COR-L47 (cell line): ENCODE data around the gene LHFPL3.
"Not testable (repeated sequence)": the region's sequence is repeated elsewhere in the genome, so short reads cannot be mapped to it uniquely, and the experiment has no call there.

Experiments
- DNase-seq: peaks from one replicate; lab custom pipeline; 2025; lab: John Stamatoyannopoulos, UW

The LHFPL3 gene

DNA sequence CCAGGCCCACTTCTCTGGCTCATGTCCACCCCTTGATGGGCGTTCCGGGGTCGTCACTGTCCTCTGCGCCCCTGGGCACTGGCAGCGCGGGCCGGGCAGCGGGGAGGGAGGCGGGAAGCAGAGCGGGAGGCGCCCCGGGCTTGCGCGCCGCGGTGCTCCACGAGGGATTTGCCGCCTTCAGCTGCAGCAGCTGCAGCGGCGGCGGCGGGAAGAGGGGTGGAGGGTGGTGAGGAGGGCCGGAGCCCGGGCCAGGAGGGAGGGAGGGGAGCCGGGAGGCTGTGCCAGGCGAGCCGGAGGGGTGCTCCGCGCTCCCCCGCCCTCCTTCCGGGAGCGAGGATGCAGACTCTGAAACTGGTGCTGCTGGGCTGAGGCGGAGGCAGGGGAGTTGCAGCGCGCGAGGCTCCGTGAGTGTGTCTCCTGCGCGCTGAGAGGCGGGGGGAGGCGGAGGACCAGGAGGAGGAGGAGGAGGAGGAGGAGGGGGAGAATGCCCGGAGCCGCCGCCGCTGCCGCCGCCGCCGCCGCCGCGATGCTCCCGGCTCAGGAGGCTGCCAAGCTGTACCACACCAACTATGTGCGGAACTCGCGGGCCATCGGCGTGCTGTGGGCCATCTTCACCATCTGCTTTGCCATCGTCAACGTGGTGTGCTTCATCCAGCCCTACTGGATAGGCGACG is at the start of gene LHFPL3:
Gene LHFPL3, plus strand, starts transcription at position 308 of the 674 bp plus-strand sequence.
- DNase-seq, result peak; percentile 48

GRCh38 chr7:104281685-104282084 is 46.7 kb upstream of the LHFPL3 start:
- not testable (repeated sequence) for DNase-seq

- DNase-seq, result no peak
These were observed 41.6 kb upstream of the LHFPL3 start for GRCh38 chr7:104286839-104287238.

DNA sequence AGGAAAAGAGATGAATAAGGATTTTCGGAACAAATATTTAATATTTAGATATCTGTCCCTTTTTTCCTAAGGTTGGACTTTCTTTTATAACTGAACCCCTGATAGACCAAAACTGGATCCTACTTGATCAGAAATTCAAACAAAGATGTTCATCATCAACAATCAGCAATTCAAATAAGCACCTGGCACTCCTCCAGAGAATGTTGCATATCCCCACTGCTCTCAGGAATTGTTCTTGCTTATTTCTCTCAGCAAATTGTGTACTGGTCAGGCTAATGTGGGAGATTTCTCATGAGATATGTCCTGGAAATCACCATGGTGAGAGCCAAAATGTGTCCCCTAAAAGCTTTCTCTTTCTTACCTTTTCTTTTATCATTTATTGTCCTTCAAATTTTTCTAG is 40.3 kb upstream of the LHFPL3 start:
- DNase-seq, result no peak

DNA sequence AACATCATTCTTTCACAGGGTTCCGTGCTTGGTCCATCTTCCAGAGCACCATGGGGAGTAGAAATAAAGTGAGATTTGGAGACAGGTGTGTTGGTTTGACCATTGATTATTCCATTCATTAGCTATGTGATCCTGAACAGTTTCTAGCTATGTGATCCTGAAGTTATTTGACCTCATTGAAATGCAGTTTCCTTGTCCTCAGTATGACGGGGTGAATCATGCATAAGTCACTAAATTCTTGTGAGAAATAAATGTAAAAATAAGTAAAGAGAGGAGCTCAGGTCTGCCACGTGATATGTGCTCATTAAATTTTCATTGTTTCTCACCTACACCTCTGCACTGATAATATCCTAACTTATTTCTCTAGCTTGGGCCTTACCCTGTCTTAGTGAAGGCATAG is 34.1 kb upstream of the LHFPL3 start:
- DNase-seq, result no peak

GRCh38 chr7:104296266-104296665 is 32.1 kb upstream of the LHFPL3 start:
- DNase-seq, result no peak

GRCh38 chr7:104296900-104297299 is 31.5 kb upstream of the LHFPL3 start:
- no peak for DNase-seq

DNA sequence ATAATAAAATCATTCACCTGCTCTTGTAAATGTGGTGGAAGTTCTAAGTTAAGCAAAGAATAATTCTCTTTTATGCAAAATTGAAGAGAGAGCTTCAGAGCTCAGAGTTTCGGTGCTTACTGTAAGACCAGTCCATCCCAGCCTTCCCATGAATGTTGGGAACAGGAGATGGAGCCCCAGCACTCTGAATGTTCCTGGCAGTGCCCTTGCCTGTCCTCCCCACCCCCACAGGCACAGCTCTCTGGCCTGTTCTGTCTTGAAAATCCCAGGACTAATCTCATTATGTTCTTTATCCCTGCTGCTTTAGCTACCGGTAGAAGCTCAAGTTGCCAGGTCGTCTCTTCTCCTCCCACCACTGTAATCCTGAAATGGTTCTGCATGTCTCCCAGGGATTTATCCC is 29.1 kb upstream of the LHFPL3 start:
- DNase-seq, result no peak

- DNase-seq, result no peak
These were observed 28.6 kb upstream of the LHFPL3 start for GRCh38 chr7:104299777-104300176.

DNA sequence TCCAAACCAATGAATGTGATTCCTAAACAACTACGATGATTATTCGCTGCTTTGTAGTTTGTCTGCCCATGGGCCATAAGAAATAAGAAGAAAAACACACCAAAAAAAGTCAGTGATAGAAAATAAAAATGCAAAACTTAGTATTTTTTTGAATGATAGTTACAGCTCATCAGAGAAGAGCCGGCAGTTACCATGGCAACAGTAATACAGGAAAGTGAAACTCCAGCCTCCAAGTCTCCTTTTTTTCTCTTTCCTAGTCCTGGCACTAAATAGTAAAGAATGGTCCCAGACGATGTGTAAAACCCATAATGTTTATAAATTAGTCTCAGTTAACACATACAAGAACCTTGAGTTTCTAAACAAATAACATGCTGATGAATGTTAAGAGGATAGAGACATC is 21.6 kb upstream of the LHFPL3 start:
- DNase-seq, result no peak

DNA sequence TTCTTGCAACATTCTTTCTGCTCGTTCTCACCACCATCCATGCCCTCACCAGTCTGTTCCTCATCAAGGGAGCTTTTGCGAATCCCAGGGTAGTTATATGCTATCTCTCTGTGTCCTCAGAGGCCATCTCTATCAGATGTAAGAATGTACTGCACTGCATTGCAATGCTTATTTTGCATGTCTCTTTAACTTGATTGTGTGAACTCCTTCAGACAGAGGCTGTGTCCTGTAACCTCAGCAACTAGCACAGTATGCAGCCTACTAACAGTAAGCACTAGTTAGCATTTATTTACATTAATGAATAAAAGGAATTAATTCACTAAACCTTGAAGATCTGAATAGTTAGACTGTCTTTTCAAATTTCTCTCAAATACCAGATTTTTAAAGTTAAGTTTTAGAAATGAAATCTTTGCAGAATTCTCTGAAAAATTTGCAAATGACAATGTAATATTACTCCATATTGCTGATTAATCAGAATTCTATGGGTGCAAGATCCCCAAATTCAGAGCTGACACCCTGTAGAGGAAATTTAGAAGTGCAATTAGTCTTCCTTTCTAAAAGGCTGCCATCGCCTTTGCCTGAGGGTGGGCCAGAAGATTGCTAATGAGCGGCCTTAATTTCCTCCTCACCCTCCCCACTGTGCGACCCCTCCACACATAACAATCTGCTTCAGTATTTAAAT is 10.3 kb upstream of the LHFPL3 start:
- no peak for DNase-seq

GRCh38 chr7:104327534-104327933 is 869 bp upstream of the LHFPL3 start:
- DNase-seq, result no peak

DNA sequence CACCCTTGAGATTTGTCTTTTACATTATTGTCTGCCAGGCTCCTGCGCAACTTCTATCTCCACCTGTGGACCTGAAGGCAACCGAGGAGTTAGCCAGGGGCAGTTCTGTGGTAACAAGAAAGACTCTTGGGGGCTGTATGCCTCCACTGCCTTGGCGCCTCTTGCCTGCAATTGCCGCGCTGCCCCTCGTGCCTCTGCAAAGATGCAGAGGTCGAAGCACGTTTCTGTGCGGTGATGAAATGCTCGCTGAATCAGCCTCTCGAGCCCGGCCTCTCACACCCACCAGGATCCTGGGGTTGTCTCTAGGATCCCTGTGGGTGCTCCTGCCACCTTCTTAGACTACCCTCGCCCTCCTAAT is 486 bp upstream of the LHFPL3 start:
- no peak for DNase-seq

DNA sequence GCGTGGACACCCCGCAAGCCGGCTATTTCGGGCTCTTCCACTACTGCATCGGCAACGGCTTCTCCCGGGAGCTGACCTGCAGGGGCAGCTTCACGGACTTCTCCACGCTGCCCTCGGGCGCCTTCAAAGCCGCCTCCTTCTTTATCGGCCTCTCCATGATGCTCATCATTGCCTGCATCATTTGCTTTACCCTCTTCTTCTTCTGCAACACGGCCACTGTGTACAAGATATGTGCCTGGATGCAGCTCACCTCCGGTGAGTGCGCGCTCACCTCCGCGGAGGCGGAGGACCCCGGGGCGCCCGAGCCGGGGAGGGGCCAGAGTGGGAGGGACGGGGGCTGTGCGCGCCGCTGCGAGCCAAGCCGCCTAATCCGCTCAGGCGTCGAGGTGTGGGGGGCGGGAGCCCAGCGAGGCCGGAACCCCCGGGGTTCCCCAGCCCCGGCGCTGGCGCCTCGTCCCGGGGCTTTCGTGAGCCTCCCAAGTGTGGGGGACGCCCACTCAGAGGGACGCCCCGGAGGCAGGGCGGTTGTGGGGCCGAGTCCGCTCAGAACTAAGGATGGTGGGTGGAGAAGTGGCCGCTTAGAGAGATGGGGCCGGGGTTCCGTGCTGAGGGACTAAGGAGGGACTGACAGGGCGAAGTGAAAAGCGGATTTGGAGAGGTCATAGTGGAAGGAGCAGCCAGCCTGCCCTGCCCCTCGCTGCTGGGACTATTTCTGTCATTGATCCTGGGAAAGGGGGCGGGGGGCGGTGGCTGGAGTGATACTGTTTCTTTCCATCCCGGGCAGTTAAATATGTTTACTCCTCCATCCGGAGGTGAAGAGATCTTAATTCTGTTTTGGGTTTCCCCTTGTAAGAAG is 795 bp downstream of the LHFPL3 start:
- no peak for DNase-seq

DNA sequence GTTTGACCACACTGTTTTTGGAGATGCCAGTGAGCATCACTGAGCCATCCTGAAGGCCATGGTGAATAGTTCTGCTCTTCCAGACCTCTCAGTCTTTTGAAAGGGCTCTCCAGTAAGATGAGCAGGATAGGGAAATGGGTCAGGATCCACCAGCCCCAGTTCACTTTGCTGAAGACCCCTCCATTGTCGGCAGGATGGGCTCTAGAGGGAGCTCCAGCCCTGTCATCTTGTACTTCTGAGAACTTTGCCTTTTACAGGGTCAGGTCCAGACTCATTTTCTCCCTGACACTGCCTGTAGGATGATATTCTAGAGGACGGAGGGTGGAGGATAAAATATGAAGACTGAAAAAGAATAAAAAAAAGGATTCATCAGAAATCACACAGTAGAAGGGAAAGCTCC is 13.1 kb downstream of the LHFPL3 start:
- DNase-seq, result peak; percentile 25

GRCh38 chr7:104352736-104353135 is 24.3 kb downstream of the LHFPL3 start:
- DNase-seq, result no peak

DNA sequence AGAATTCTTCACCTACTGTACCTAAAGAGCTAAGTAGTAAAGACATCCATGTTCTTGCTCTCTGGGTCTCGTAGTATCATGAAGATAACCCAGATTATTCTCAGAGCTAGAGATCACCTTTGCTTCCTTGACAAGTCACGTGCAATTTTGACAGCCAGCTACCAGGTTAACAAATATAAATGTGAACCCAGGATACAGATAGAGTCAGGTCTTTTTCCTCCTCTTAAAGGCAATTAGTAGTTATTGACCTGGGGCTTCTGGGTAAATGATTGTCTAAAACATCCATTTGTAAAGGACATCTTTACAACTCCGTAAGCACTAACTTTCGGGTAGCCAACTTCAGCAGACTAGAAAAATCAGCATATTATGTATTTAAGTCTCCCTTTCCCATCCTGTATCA is 28.8 kb downstream of the LHFPL3 start:
- DNase-seq, result no peak

GRCh38 chr7:104358446-104359132 is 30.2 kb downstream of the LHFPL3 start:
- DNase-seq, result no peak

DNA sequence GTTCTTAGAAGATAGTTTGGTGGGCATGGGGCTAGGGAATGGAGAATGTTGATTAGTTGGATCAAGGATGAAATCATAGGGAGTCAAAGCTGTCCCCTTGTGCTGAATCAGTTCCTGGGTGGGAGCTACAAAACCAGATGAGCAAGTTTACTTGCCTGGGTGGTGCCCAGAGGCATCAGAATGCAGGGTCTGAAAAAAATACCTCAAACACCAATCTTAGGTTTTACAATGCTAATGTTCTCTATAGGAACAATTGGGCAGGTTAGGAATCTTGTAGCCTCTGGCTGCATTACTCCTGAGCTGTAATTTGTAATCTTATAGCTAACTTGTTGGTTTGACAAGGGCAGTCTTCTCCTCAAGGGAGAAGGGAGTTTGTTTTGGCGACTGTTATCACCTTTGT is 34.4 kb downstream of the LHFPL3 start:
- no peak for DNase-seq

DNA sequence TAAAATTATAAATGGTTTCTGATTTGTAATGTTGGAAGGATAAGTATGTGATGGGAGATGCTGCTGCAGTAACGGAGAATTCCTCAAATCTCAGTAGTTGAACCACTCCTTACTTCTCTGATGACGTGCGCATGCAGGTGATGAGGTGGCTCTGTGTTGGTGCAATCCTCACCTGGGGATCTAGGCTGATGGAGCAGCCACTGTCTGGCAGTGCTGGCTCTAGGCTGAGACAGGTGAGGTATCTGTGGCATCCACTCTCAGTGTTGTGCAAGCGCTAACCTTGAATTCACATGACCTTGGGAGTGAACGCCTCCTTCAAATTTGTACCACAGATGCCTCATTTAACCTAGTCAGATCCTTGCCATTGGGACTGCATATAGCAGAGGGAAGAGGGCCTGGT is 35.0 kb downstream of the LHFPL3 start:
- no peak for DNase-seq

DNA sequence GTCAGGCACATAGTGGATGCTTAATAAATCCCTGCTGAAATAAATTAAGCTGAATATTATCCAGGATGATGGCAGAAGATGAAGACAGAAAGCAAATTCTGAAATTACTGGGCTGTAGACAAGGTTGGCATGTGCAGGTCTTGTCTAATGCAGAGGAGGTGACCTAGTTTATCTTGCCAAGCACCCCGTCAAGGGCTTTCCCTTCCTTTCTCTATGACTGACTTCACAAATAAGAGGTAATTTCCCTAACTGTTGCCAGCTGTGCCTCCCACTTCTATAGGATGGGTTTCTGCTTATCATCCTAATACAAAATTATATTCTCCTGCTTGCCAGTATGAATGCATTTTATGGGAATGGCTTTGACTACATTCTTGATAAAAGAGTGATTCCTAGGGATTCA is 38.0 kb downstream of the LHFPL3 start:
- no peak for DNase-seq

DNA sequence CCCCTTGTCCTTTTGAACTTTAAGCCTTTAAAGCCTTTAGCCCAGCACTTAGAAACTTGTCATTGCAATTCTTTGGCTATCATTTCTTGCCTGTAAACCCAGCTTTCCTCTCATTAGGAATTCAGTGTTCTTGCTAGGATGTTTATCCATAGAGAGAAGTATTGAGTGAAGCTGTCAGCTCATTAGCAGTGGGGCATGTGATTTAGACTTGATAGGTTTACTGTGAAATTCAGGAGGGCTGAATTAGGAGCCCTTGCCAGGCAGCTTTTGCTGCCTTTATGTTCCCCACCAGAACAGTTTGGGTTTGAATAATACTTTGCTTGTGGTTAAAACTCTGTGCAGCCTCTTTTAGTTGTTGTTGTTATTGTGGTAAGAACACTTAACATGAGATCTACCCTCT is 39.5 kb downstream of the LHFPL3 start:
- DNase-seq, result no peak
